HPDE6-E6E7 (cell line): ENCODE data around the gene ADAMTSL1.
"Not testable (repeated sequence)": the region's sequence is repeated elsewhere in the genome, so short reads cannot be mapped to it uniquely, and the experiment has no call there.

ENCODE experiments used
- DNase-seq: peaks from one replicate; pipeline ENCODE4 v3.0.0; 2011; ENCODE audit warnings: missing footprints; ENCODE audit errors: extremely low spot score

The ADAMTSL1 gene

GRCh38 chr9:18905883-18906629, 432.1 kb downstream of the ADAMTSL1 start:
- DNase-seq = no peak

GRCh38 chr9:18906656-18907395, 432.9 kb downstream of the ADAMTSL1 start:
- no peak for DNase-seq

- DNase-seq = no peak
Measured at GRCh38 chr9:18907927-18908625, 434.1 kb downstream of the ADAMTSL1 start.

- no peak for DNase-seq
Measured at GRCh38 chr9:18909140-18910018, 435.4 kb downstream of the ADAMTSL1 start.

GRCh38 chr9:18910435-18910834, 436.5 kb downstream of the ADAMTSL1 start:
- DNase-seq = no peak

GRCh38 chr9:18910916-18911315, 437.0 kb downstream of the ADAMTSL1 start:
- DNase-seq = no peak

GRCh38 chr9:18911714-18912342, 437.9 kb downstream of the ADAMTSL1 start:
- no peak for DNase-seq

GRCh38 chr9:18920141-18921084, 446.5 kb downstream of the ADAMTSL1 start:
- DNase-seq = no peak

GRCh38 chr9:18921366-18922075, 447.6 kb downstream of the ADAMTSL1 start:
- DNase-seq = no peak

- DNase-seq = no peak
Measured at GRCh38 chr9:18922161-18922885, 448.4 kb downstream of the ADAMTSL1 start.

- DNase-seq = no peak
Measured at GRCh38 chr9:18923167-18923566, 449.2 kb downstream of the ADAMTSL1 start.

GRCh38 chr9:18923671-18924430, 449.9 kb downstream of the ADAMTSL1 start:
- no peak for DNase-seq

- no peak for DNase-seq
Measured at GRCh38 chr9:18925880-18926279, 451.9 kb downstream of the ADAMTSL1 start.

- DNase-seq = no peak
Measured at GRCh38 chr9:18926513-18926912, 452.6 kb downstream of the ADAMTSL1 start.

- DNase-seq = no peak
Measured at GRCh38 chr9:18928711-18929110, 454.8 kb downstream of the ADAMTSL1 start.

GRCh38 chr9:18930611-18931010, 456.7 kb downstream of the ADAMTSL1 start:
- not testable (repeated sequence) for DNase-seq

- no peak for DNase-seq
Measured at GRCh38 chr9:18935541-18935940, 461.6 kb downstream of the ADAMTSL1 start.
